Stimulated activated naive CD4-positive, alpha-beta T cell (primary cell): Measurements from ENCODE around the gene COL28A1.
"Not testable (repeated sequence)": the region's sequence is repeated elsewhere in the genome, so short reads cannot be mapped to it uniquely, and the experiment has no call there.

Source experiments
- DNase-seq, 6 experiments: peaks; one replicate each; lab custom pipeline; 2025; lab: John Stamatoyannopoulos, UW

The COL28A1 gene

DNA sequence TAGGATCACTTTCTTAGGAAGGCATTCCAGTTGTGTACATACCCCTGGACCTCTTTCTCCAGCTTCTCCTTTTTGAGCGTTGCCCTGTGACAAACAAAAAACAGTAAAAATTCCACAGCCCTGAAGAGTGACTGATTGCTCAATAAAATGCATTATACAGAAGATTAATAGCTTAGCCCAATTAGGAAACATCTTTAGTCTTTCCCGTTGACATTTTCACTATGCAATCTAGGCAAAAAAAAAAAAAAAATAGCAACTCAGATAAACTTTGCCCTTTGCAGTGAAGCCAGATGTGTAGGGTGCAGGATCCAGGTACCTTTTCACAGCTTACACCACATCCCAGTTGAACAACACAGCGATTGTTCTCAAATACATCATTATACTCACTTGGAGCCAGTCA lies 17.9 kb downstream of the COL28A1 start:
- no peak for DNase-seq

DNA sequence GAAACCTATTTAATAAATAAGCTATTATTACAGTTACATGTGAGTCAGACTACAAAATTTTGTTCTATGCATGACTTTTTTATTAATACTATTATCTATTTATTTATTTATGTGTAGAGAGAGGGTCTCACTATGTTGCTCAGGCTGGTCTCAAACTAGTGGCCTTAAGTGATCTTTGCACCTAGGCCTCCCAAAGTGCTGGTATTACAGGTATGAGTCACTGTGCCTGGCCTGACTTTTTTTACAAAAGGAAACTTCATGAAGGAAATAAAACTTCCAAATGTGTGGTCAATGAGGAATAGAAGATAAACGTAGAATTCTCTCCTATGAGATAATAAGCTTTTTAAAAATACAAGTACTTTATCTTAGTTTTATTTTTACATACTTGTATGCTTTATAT lies 19.0 kb downstream of the COL28A1 start:
- no peak for DNase-seq

DNA sequence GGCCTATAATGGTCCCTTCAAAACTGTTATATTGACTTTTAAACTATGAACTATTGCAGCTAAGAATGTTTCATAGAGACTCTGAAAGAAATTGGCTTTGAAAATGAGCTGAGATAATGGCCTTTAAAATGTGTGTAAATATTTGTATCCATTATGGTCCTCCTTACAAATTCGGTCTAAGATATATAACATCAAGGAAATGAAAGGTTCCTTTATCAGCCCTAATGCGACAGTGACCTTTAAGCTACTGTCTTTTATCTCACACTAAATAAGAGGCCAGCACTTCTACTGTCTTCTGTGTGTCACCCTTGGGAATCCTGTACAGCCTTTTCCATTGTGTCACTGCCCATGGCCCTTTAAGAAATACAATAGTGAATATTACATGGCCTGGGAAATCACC lies 19.5 kb downstream of the COL28A1 start:
- no peak for DNase-seq

DNA sequence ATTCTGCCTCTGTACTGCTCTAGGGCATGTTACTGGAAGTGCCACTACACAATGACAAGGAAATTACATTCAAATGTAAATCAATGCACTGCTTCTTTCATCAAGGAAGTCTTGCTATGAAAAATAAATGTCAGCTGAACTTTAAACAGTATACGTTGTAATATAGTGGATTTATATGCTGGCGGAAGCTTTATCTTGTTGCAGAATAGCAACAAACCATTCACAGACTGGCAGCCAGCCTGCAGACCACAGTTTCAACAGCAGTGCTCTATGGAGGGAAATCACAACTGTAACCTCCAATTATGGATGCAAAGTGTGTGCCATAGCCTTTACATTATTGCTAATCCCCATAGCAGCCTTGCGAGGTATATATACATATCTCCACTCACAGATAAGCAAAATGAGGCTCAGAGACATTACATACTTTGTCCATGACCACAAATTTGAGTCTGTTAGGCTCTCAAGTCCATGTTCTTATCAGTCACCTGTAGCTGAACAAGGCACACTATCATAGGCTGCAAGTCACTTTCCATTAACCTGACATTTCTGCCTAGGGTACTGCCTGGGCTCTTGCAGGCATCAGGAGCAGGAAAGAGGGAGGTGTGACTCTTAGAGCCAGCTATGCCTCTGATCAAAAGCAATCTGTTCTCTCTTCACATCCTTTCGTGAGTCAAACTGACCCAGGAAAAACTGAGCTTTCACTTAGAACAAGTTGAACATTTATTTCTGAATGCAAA lies 22.6 kb downstream of the COL28A1 start:
- DNase-seq: no peak

DNA sequence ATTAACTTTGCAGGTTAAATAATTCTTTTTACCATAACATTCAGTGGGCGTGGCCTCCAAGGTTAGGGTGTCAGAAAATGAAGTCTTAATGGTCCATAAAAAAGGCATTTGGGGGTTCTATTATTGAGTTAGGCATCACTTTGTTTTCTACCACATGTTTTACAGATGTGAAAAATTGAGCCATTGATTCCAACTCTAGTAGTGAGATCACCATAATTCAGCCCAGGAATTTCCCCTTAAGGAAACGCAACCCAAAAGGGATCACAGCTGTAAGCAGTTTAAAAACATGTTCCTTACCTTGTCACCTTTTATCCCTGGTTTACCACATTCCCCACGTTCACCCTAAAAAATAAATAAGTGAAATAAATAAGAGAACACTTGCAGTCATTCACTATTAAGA lies 24.9 kb downstream of the COL28A1 start:
- DNase-seq: no peak

DNA sequence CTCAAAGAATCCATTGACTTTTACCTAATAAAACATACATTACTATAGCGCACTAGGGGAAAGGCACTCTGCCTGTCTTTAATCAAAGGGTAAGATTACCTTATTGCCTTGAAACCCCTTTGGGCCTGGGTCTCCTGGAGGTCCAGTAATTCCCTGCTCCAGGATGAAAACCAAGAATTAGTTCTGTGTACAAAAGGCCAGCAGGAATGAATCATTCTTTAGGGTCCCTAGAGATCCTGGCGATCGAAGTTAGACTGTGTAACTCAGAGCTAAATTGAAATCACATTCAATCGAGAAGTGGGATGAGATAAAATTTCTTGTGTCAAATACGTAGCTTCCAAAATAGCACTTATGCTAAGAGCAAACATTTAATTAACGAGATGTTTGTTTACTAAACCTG lies 29.8 kb downstream of the COL28A1 start:
- DNase-seq: no peak

DNA sequence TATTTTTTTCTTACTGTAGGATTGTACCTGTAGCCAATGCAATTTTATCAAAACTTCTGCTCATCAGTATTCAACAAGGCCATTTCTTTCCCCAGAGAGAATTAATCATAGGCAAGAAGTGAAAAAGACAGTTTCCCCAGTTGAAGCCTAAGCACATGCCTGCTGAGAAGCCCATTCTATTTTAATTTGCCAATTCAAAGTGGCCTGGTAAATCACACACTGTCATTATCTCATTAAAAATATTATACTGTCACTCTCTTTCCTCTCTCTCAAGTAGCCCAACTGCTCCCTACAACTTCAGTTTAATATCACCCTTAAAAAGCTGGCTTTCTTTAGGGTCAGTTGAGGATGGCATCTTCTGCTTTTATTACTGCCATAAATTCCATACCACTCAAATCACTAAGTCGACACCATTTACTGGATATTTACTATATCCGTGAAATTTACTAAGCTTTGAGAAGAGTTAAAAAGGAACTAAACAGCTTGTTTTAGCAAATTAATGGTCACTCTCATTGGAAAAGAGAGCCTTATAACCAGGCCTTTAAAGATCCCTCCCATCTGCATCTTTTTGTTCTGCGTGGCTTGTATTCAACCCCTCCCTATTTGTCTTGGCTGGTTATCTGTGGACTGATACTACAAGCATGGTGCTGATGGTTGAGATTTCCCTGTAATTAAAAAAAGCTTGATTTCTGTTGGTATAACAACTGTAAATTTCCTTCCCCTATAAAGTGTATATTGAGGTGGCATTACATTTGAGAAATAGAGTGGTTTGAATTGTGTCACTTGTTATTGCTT lies 30.6 kb downstream of the COL28A1 start:
- DNase-seq: no peak

DNA sequence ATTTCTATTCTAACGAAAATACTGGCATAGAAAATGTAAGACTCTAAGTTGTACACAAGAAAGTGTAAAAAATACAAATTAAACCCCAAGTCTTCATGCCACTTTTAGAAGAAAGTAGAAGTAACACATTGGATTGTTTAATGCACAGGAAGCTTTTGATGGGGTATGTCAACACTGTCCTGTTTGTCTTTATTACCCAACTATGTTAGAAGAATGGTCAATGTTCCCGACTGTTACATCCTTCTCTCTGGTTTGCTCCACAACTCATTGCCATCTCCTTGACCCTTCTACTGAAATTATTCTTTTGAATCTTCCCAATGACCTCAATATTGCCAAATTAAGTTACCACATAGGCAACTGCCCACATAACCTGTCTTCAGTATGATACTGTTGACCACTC lies 35.8 kb downstream of the COL28A1 start:
- no peak for DNase-seq

DNA sequence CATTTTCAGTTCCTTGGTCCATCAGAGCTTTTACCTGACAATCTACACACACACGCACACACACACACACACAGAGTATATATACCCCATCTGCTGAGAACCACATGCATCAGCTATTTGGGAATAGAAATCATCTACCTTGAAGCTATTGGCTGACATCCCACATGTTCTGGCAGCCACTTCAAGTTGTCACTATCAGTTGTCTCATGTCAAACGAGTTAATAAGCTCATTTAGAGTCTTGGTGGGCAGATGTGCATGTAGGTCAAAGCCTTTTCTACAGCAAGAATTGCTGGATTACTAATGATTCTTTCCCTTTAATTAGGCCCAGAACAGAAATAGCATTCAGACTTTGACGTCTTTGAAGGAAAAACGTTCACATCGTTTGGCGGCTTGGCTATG lies 36.8 kb downstream of the COL28A1 start:
- no peak for DNase-seq

DNA sequence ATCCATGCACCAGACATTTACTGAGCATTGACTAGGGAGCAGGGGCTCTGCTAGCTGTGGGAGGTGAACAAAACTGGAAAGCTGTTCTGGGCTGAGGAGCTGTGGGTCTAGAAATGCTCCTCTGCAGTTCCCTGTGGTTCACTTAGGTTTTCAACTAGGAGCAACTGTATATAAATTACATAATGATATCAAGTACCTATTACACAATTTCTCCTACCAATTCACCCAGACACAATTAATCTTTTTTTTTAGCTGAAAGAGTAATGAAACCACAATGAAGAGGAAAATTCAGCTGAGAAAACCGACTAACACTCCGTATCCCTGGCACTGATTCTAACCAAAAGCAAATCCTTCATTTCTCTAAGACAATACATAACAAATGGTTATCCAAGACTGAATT lies 39.4 kb downstream of the COL28A1 start:
- no peak for DNase-seq

DNA sequence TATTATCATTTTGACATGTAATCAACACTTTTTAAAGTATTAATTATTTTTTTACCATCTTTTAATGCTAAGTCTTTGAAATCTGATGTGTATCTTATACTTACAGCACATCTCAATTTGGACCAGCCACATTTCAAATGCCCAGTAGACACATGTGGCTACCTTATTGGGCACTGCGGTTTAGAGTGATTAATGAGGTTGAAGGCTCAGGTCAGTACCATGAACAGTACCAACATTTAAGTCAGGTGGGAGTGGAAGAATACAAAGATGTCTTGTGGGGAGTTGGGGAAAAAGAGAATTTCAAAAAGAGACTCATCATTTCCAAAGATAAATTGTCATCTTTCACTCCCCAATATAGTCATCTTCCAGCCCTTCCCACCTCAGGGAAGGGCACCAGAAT lies 40.5 kb downstream of the COL28A1 start:
- DNase-seq: no peak

DNA sequence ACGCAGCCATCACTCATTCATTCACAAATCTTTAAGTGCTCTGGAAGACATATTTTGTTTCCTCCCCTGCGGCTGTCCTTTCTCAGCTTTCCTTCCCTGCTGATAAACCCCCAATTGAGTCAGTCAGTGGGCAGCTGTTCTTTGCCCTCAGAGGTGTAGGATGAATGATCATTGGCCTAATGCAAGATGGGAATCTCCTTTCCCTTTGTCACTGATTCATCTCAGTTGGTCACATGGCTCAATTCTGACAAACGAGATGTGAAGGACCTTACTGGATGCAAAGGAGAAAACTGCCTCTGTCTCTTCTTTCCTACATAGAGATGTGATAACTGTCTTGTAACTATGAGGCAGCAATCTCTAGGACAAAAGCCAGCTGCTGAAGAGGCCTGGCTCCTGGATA lies 44.6 kb downstream of the COL28A1 start:
- DNase-seq: no peak

DNA sequence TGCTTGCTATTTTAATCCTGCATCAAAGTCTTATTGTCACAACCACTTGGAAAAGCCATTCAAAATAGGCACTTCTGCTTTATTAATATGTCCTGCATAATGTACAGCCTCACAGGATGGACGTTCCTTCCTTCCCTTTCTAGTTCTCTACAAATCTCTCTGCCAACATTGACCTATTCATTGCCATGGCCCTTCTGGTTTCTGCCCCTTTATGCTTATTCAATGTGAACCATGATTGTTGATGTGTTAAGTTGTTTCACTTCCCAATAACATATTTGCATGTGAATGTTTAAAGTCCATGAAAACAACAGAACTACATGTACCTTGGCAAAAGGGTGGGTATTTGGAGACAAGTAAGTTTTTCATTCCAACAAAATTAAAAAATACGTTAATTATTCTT lies 45.7 kb downstream of the COL28A1 start:
- DNase-seq: no peak

DNA sequence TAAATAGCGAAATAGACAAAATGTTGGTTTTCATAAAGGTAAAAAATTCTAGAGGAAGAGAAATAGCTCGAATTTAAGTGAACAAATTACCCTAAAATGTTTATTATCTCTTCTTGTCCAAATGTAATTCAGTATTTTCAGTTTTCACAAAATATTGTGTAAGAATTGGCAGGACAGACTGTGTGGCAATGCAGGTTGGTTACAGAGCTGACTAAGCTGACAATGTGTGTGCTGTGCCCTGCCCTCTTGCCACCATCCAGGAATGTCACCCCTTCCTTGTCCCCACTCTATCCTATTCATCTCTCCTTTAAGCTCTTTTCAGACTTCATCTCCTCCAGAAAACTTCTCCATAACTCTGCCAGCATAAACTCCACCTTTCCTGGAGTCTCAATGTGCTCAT lies 46.1 kb downstream of the COL28A1 start:
- DNase-seq: no peak

DNA sequence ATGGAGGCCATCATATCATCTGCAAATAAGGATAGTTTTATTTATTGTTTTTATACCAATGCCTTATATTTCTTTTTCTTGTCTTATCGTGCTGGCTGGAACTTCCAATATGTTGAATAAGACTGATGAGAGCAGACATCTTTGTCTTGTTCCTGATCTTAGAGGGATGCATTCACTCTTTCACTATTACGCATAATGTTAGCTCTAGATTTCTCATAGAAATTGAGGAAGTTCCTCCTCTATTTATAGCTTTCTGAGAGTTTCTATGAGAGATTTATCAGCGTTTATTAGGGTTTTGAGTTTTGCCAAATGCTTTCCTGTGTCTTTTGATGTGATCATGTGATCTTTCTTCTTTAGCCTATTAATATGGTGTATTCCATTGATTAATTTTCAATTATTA lies 49.3 kb downstream of the COL28A1 start:
- DNase-seq: no peak

DNA sequence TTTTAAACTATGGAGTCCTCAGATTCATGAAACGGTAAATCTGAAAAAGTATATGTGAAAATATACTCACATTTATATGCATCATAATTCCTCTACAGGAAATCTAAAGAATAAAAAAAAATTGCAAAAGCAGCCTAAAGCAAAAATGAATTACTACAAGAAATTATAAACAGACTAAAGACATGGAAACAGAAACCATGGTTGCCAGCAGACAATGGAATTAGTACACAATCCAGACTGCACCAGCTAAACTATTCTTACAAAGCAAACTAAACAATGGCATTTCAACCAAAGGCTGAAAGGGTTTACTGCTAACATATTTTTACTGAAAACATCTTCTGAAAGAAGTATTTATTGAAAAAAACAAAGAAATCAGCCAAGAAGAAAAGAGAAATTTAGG lies 51.6 kb downstream of the COL28A1 start:
- no peak for DNase-seq

DNA sequence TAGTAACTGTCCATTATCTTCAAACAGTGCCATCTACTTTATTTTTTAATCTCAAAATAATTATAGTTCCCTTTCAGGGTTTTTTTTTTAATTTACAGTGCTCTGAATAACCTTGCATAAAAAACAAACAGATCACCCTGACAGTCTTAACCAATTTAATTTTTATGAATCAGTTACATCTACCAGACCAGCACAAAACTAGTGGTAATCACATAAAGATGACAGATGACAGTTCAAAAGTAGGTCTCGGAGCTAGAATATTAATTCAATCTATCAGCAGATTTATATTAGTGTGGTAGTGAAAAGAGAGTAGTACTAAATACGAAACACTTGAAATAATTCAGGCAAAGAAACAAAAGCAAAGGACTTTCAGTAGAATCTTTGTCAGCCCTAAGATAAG lies 53.9 kb downstream of the COL28A1 start:
- no peak for DNase-seq

DNA sequence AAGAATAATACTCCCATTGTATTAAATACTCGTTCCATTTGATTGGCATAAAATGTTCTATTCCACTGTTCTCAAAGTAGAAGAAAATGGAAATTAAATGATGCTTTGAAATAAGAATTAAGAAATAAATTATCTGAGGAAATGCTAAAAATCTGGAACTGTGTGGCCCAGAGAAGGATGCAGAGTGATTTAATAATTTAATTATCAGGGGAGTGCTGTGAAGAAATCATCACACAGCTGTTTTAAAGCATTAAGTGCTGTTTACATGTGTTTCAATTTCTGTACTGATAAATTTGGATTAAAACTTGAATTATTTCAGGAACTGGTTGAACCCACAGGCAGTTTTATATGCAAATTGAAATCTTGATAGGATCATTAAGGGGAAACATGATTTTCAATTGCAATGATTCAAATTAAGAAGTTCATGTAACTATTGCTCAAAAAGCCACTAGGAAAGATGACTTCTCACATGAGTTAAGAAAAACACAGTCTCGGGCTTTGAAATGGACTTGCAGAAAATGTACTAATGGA lies 56.3 kb downstream of the COL28A1 start:
- DNase-seq: no peak

DNA sequence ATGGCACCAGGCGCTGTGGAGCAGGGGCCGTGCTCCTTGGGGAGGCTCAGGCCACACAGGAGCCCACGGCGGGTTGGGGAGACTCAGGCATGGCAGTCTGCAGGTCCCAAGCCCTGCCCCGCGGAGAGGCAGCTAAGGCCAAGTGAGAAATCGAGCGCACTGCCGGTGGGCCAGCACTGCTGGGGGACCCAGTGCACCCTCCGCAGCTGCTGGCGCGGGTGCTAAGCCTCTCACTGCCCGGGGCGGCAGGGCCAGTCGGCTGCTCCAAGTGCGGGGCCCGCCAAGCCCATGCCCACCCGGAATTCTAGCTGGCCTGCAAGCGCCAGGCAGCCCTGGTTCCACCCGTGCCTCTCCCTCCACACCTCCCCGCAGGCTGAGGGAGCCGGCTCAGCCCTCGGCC lies 57.1 kb downstream of the COL28A1 start:
- no peak for DNase-seq

DNA sequence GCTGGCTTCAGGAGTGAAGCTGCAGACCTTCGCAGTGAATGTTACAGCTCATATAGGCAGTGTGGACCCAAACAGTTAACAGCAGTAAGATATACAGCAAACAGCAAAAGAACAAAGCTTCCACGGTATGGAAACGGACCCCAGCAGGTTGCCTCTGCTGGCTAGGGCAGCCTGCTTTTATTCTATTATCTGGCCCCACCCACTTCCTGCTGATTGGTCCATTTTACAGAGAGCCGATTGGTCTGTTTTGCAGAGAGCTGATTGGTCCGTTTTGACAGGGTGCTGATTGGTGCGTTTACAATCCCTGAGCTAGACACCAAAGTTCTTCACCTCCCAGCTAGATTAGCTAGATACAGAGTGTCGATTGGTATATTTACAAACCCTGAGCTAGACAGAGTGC lies 58.0 kb downstream of the COL28A1 start:
- not testable (repeated sequence) for DNase-seq

DNA sequence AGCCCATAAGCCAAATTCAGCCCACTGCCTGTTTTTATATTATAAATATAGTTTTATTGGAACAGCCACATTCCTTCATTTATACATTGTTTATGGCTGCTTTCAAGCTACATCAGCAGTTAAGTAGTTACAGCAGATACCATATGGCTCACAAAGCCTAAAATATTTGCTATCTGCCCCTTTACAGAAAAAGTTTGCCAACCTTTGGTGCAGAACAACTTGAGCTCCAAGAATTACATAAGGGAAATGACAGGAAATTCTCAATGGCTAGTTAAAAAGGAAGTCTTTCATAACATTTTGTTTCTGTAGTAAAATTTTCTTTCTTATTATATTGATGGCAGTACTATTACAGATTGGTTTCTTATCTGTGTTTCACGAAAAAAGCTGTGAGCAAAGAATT lies 59.3 kb downstream of the COL28A1 start:
- DNase-seq: no peak

DNA sequence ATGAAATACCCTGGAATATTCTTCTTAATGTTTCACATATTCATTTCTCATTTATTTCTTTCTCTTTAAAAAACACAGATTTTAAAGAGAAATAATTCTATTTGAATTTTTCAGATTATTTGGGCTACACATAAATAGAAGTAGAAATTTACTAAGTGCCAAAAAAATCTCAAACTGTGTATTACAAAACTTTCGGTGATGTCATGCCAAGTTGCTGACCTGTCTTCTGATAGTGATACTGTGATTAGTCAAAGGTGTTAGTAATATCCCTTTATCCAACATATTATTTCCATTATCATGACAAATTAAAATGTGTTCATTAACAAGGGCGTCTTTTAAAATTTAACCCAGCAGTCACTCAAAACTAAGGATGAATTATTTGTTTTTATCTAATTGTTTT lies 60.1 kb downstream of the COL28A1 start:
- DNase-seq: no peak

DNA sequence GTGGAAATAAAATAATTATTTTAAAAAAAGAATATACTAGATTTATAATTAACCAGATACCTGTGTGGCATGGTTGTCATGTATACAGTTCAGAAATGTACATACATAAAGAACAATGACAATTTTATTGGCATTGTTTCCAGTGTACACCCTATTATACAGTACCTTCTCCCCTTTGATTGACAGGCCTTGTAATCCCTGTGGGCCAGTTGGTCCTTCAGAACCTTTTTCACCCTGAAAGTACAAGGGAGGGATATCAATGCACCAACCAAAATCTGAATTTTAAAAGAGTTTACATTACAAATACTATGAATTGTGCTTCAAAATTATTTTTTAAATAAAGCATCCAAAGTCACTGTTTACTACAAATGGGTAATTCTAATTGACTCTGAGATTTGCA lies 61.2 kb downstream of the COL28A1 start:
- DNase-seq: no peak
